Esophagus squamous epithelium (tissue), 5 donors: ENCODE measurements around the gene TMBIM6. TPM values are rescaled to one million over a fixed set of nuclear protein-coding genes. Genes with fewer than 3 reads are reported as not detected.

Source experiments
- DNase-seq: peaks from one replicate; lab custom pipeline; 2025; lab: John Stamatoyannopoulos, UW
- H3K27ac ChIP-seq, 4 donors: fragments of 200-600 bp; sonication (generic); one replicate each; pipeline ENCODE4 v1.5.1; 2016 to 2019; ENCODE audit warnings: mild to moderate bottlenecking in 1 of 4
- H3K27me3 ChIP-seq, 4 donors: fragments of 200-600 bp; sonication (generic); 1 replicate in 3 of 4; 2 replicates in 1 of 4; pipeline versions ENCODE4 v1.5.1 to v1.6.0; 2017 to 2021; ENCODE audit warnings: antibody characterized with exemption in 1 of 4
- H3K36me3 ChIP-seq, 3 donors: fragments of 200-600 bp; sonication (generic); one replicate each; pipeline ENCODE4 v1.5.1; 2016 to 2019
- H3K4me1 ChIP-seq, 3 donors: fragments of 200-600 bp; sonication (generic); one replicate each; pipeline ENCODE4 v1.5.1; 2017 to 2019
- H3K4me3 ChIP-seq, 4 donors: fragments of 200-600 bp; sonication (generic); 1 replicate in 3 of 4; 2 replicates in 1 of 4; pipeline ENCODE4 v1.5.1; 2016 to 2019; ENCODE audit warnings: mild to moderate bottlenecking in 2 of 4, moderate library complexity in 1 of 4
- H3K9me3 ChIP-seq, 3 donors: fragments of 200-600 bp; sonication (generic); one replicate each; pipeline ENCODE4 v1.5.1; 2016 to 2019
- CTCF ChIP-seq, 6 experiments: fragments of 450-650 bp in 4 of 6; fragments of 200-600 bp in 2 of 6; sonication (generic) in 2 of 6; IDR thresholded peaks; one replicate each; pipeline ENCODE4 v1.5.1; 2016 to 2019; ENCODE audit warnings: antibody characterized with exemption in 6 of 6, mild to moderate bottlenecking in 4 of 6, moderate library complexity in 4 of 6
- POLR2A ChIP-seq, 4 donors: fragments of 450-650 bp; IDR thresholded peaks; one replicate each; pipeline ENCODE4 v1.6.1; 2017; ENCODE audit warnings: antibody characterized with exemption in 4 of 4, mild to moderate bottlenecking in 4 of 4, moderate library complexity in 3 of 4
- WGBS, 2 donors: methylation state at CpG; one replicate each; pipeline ENCODE4 v1.1.5; 2018; 5-methylcytosine and 5-hydroxymethylcytosine counted together
- intact Hi-C: fragments of 100-400 bp; cut with DNase I; formaldehyde crosslinking; loops from one replicate; pipeline ENCODE4 v1.15.0; 2022
- total RNA-seq, 4 donors: library from RNA; depleted of rRNA; stranded (reverse); fragments of >200 nt; gene quantifications; one replicate each; pipeline ENCODE4 v1.1.0, GENCODE V29; 2016
- donor health status: DM: yes; HTN: yes; CAD: no.

TMBIM6 gene
- total RNA-seq, 4 donors from 2014 or later, result 307 to 444 (median 343) TPM

- Histone ChIP-seq H3K27ac (no peak overlapping the region), H3K4me1 (no peaks in the 10 kb centered on the region), H3K9me3 (no peaks in the 10 kb centered on the region), H3K36me3 (peaks cover 9 to 87% (median 21%) of the 10 kb centered on the region in 3 donors), H3K4me3 (no peak overlapping the region), H3K27me3 (no peaks in the 10 kb centered on the region)
- WGBS, 2 donors, result 90 to 91% methylated on average over 3 to 10 of the region's 12 CpGs
- intact Hi-C loops, result no loop called here
- TF ChIP-seq POLR2A (IDR thresholded peaks at IDR 0.05) (no peak), CTCF (IDR thresholded peaks at IDR 0.05) (no peak)
- no peak for DNase-seq
Observed at GRCh38 chr12:49796155-49796554, 54.8 kb downstream of the TMBIM6 start.

GRCh38 chr12:49796606-49797448 lies 55.5 kb downstream of the TMBIM6 start:
- no peak for TF ChIP-seq CTCF (IDR thresholded peaks at IDR 0.05)
- no peak for TF ChIP-seq POLR2A (IDR thresholded peaks at IDR 0.05)
- H3K9me3 ChIP-seq, result no peaks in the 10 kb centered on the region
- no peak overlapping the region for H3K27ac ChIP-seq
- H3K4me1 ChIP-seq, result no peaks in the 10 kb centered on the region
- no peak for DNase-seq
- no peaks in the 10 kb centered on the region for H3K27me3 ChIP-seq
- WGBS, 2 donors, result no CpG with 5 or more reads among the region's 17 CpGs
- H3K4me3 ChIP-seq, result no peak overlapping the region
- H3K36me3 ChIP-seq, result peaks cover 12 to 87% (median 25%) of the 10 kb centered on the region in 3 donors
- intact Hi-C loops, result no loop called here

- no peak overlapping the region for H3K4me3 ChIP-seq
- intact Hi-C loops, result no loop called here
- 67 to 92% methylated on average over 1 to 2 of the region's 2 CpGs for WGBS, 2 donors
- H3K27ac ChIP-seq, result no peak overlapping the region
- H3K27me3 ChIP-seq, result no peaks in the 10 kb centered on the region
- H3K4me1 ChIP-seq, result no peaks in the 10 kb centered on the region
- DNase-seq, result no peak
- no peaks in the 10 kb centered on the region for H3K9me3 ChIP-seq
- TF ChIP-seq CTCF (IDR thresholded peaks at IDR 0.05) (no peak), POLR2A (IDR thresholded peaks at IDR 0.05) (no peak)
- H3K36me3 ChIP-seq, result peaks cover 15 to 87% (median 25%) of the 10 kb centered on the region in 3 donors
Observed at GRCh38 chr12:49797449-49797776, 56.1 kb downstream of the TMBIM6 start.

- peaks cover 15 to 89% (median 25%) of the 10 kb centered on the region in 3 donors for H3K36me3 ChIP-seq
- intact Hi-C loops, result no loop called here
Observed at GRCh38 chr12:49798248-49798647, 56.9 kb downstream of the TMBIM6 start.

More at GRCh38 chr12:49798248-49798647, 56.9 kb downstream of the TMBIM6 start:
- H3K4me3 ChIP-seq, result no peak overlapping the region
- no peaks in the 10 kb centered on the region for H3K9me3 ChIP-seq
- no peaks in the 10 kb centered on the region for H3K4me1 ChIP-seq
- DNase-seq, result no peak
- WGBS, 2 donors, result 60 to 65% methylated on average over 1 to 3 of the region's 7 CpGs
- TF ChIP-seq CTCF (IDR thresholded peaks at IDR 0.05) (no peak), POLR2A (IDR thresholded peaks at IDR 0.05) (no peak)
- H3K27ac ChIP-seq, result no peak overlapping the region
- H3K27me3 ChIP-seq, result no peaks in the 10 kb centered on the region
